Thymus (tissue), 11 donors: ENCODE results near the gene SYK. TPM values are rescaled to one million over a fixed set of nuclear protein-coding genes. Genes with fewer than 3 reads are reported as not detected.
A peak's percentile ranks its signal among the peaks of the same experiment; 100 is the strongest.

Source experiments
- DNase-seq, 9 donors: peaks; one replicate each; pipeline ENCODE4 v3.0.0-alpha.2; 2013; ENCODE audit warnings: low spot score in 9 of 9, low read depth in 6 of 9, missing footprints in 1 of 9
- H3K27ac ChIP-seq, 2 donors: one replicate each; pipeline ENCODE4 v1.5.1; 2013; ENCODE audit warnings: control low read depth in 1 of 2, low read depth in 1 of 2, low read length in 1 of 2, mild to moderate bottlenecking in 1 of 2, moderate library complexity in 1 of 2
- H3K27me3 ChIP-seq, 2 donors: one replicate each; pipeline ENCODE4 v1.5.1; 2013; ENCODE audit warnings: low read length in 1 of 2; ENCODE audit not compliant: control insufficient read depth in 2 of 2, insufficient read depth in 1 of 2
- H3K36me3 ChIP-seq, 2 donors: one replicate each; pipeline ENCODE4 v1.5.1; 2013; ENCODE audit warnings: low read length in 1 of 2, mild to moderate bottlenecking in 1 of 2, moderate library complexity in 1 of 2; ENCODE audit not compliant: control insufficient read depth in 2 of 2, insufficient read depth in 2 of 2
- H3K4me1 ChIP-seq, 2 donors: one replicate each; pipeline ENCODE4 v1.5.1; 2013; ENCODE audit warnings: low read length in 2 of 2; ENCODE audit not compliant: control insufficient read depth in 2 of 2, insufficient read depth in 2 of 2
- H3K4me3 ChIP-seq, 2 donors: one replicate each; pipeline ENCODE4 v1.5.1; 2013; ENCODE audit warnings: low read length in 2 of 2, control low read depth in 1 of 2, mild to moderate bottlenecking in 1 of 2
- H3K9me3 ChIP-seq, 2 donors: one replicate each; pipeline ENCODE4 v1.5.1; 2013; ENCODE audit warnings: low read length in 1 of 2, mild to moderate bottlenecking in 1 of 2; ENCODE audit not compliant: control insufficient read depth in 2 of 2, insufficient read depth in 1 of 2
- WGBS: extraction: QIAGEN DNeasy Blood & Tissue Kit; methylation state at CpG from one replicate; pipeline ENCODE4 v1.1.7; 2013; 5-methylcytosine and 5-hydroxymethylcytosine counted together
- polyA plus RNA-seq: library from polyadenylated mRNA; stranded (reverse); fragments of 200-250 nt; gene quantifications from one replicate; pipeline ENCODE4 v1.2.3, GENCODE V29; 2013
- total RNA-seq: library from RNA; stranded (reverse); fragments of 120-200 nt; gene quantifications from one replicate; pipeline ENCODE4 v1.2.4, GENCODE V29; 2013
- donor health status: healthy.

Gene SYK
- total and polyA plus RNA-seq, 2 donors = 22.2 to 55.9 TPM

- WGBS = 100% methylated on average over 2 of the region's 2 CpGs
- Histone ChIP-seq H3K4me3 (no peak overlapping the region), H3K9me3 (no peaks in the 10 kb centered on the region), H3K36me3 (peaks cover 16 to 27% of the 10 kb centered on the region in 2 donors), H3K27ac (no peak overlapping the region), H3K4me1 (peaks cover 14 to 25% of the 10 kb centered on the region in 2 donors), H3K27me3 (no peaks in the 10 kb centered on the region)
- no peak for DNase-seq
Observed at GRCh38 chr9:90822866-90823265, 21.2 kb downstream of the SYK start.

- 16% methylated on average over 1 of the region's 1 CpG for WGBS
- Histone ChIP-seq H3K27ac (no peak overlapping the region), H3K4me3 (no peak overlapping the region), H3K4me1 (peaks cover 14 to 31% of the 10 kb centered on the region in 2 donors), H3K36me3 (peaks cover 11 to 20% of the 10 kb centered on the region in 2 donors), H3K9me3 (no peaks in the 10 kb centered on the region), H3K27me3 (no peaks in the 10 kb centered on the region)
- DNase-seq = no peak
Observed at GRCh38 chr9:90825586-90825985, 24.0 kb downstream of the SYK start.

GRCh38 chr9:90826326-90827020, 24.9 kb downstream of the SYK start:
- Histone ChIP-seq H3K27me3 (no peaks in the 10 kb centered on the region), H3K4me3 (no peak overlapping the region), H3K27ac (peak overlapping the region in 1 of 2 donors; percentile 1), H3K4me1 (peaks cover 19 to 38% of the 10 kb centered on the region in 2 donors), H3K36me3 (peaks cover 11 to 20% of the 10 kb centered on the region in 2 donors), H3K9me3 (no peaks in the 10 kb centered on the region)
- no peak for DNase-seq
- 85% methylated on average over 5 of the region's 5 CpGs for WGBS

- Histone ChIP-seq H3K36me3 (peaks cover 10 to 18% of the 10 kb centered on the region in 2 donors), H3K4me3 (no peak overlapping the region), H3K27ac (peak overlapping the region in 1 of 2 donors; percentile 48), H3K9me3 (no peaks in the 10 kb centered on the region), H3K4me1 (peaks cover 19 to 38% of the 10 kb centered on the region in 2 donors), H3K27me3 (no peaks in the 10 kb centered on the region)
- no peak for DNase-seq
- WGBS = 17% methylated on average over 8 of the region's 8 CpGs
Observed at GRCh38 chr9:90827181-90827871, 25.7 kb downstream of the SYK start.

GRCh38 chr9:90830051-90830450, 28.4 kb downstream of the SYK start:
- Histone ChIP-seq H3K36me3 (peaks cover 7 to 14% of the 10 kb centered on the region in 2 donors), H3K27me3 (no peaks in the 10 kb centered on the region), H3K4me3 (no peak overlapping the region), H3K4me1 (peaks cover 19 to 38% of the 10 kb centered on the region in 2 donors), H3K9me3 (no peaks in the 10 kb centered on the region), H3K27ac (peak overlapping the region in 1 of 2 donors; percentile 12)
- no peak for DNase-seq
- whole genome bisulfite sequencing = 97% methylated on average over 5 of the region's 5 CpGs

GRCh38 chr9:90830977-90831376, 29.4 kb downstream of the SYK start:
- WGBS = 25% methylated on average over 3 of the region's 3 CpGs
- Histone ChIP-seq H3K9me3 (no peaks in the 10 kb centered on the region), H3K36me3 (peaks cover 10 to 11% of the 10 kb centered on the region in 2 donors), H3K4me1 (peaks cover 13 to 31% of the 10 kb centered on the region in 2 donors), H3K27me3 (no peaks in the 10 kb centered on the region), H3K27ac (peak overlapping the region in 1 of 2 donors; percentile 65), H3K4me3 (no peak overlapping the region)
- peak in 3 of 9 donors; percentile 19 to 57 (median 26) for DNase-seq

- no peak overlapping the region for H3K27ac ChIP-seq
- no peak overlapping the region for H3K4me3 ChIP-seq
- no peak for DNase-seq
- H3K27me3 ChIP-seq = no peaks in the 10 kb centered on the region
- 97% methylated on average over 3 of the region's 3 CpGs for WGBS
- peaks cover 8 to 11% of the 10 kb centered on the region in 2 donors for H3K36me3 ChIP-seq
- H3K9me3 ChIP-seq = no peaks in the 10 kb centered on the region
- peaks cover 5 to 18% of the 10 kb centered on the region in 2 donors for H3K4me1 ChIP-seq
Observed at GRCh38 chr9:90832261-90832660, 30.6 kb downstream of the SYK start.

- no peak overlapping the region for H3K27ac ChIP-seq
- no peak overlapping the region for H3K4me3 ChIP-seq
- H3K9me3 ChIP-seq = no peaks in the 10 kb centered on the region
- H3K4me1 ChIP-seq = peaks cover 13 to 26% of the 10 kb centered on the region in 2 donors
- DNase-seq = no peak
- H3K36me3 ChIP-seq = peaks cover 15 to 18% of the 10 kb centered on the region in 2 donors
- 96% methylated on average over 8 of the region's 8 CpGs for WGBS
- H3K27me3 ChIP-seq = no peaks in the 10 kb centered on the region
Observed at GRCh38 chr9:90834828-90835595, 33.4 kb downstream of the SYK start.
